Measurements from ENCODE around the gene ZNF169. TPM values are rescaled to one million over a fixed set of nuclear protein-coding genes. Genes with fewer than 3 reads are reported as not detected.
"Not testable (repeated sequence)": the region's sequence is repeated elsewhere in the genome, so short reads cannot be mapped to it uniquely, and the experiment has no call there.

Gene ZNF169
- polyA plus RNA-seq, 1 donor from 2014 or later = 8.3 TPM

GRCh38 chr9:94322342-94322940, 63.3 kb downstream of the ZNF169 start:
- not testable (repeated sequence) for H3F3A ChIP-seq (ENCODE audit: insufficient read depth, low read length, poor library complexity, severe bottlenecking); H3K36me3 ChIP-seq (ENCODE audit: insufficient read depth, low read length); H3K9me3 ChIP-seq (ENCODE audit: low read length); H3K4me3 ChIP-seq (ENCODE audit: low read length); H3K4me2 ChIP-seq (ENCODE audit: low read length); H3K27me3 ChIP-seq (ENCODE audit: insufficient read depth, low read depth, low read length); H3K79me2 ChIP-seq (replicated peaks; ENCODE audit: insufficient read depth, low read length); H2AFZ ChIP-seq (ENCODE audit: low read depth, low read length); H4K20me1 ChIP-seq (ENCODE audit: insufficient read depth); H3K9me2 ChIP-seq (ENCODE audit: insufficient read depth, low read length); H3K9ac ChIP-seq (ENCODE audit: low read length); H3K27ac ChIP-seq (ENCODE audit: low read length)

GRCh38 chr9:94323153-94323798, 64.2 kb downstream of the ZNF169 start:
- H3K36me3 ChIP-seq (ENCODE audit: insufficient read depth, low read length); H3K27me3 ChIP-seq (ENCODE audit: insufficient read depth, low read depth, low read length); H3K9ac ChIP-seq (ENCODE audit: low read length); H3K27ac ChIP-seq (ENCODE audit: low read length); H3K4me2 ChIP-seq (ENCODE audit: low read length); H3F3A ChIP-seq (ENCODE audit: insufficient read depth, low read length, poor library complexity, severe bottlenecking); H3K9me2 ChIP-seq (ENCODE audit: insufficient read depth, low read length); H2AFZ ChIP-seq (ENCODE audit: low read depth, low read length); H3K9me3 ChIP-seq (ENCODE audit: low read length); H4K20me1 ChIP-seq (ENCODE audit: insufficient read depth); H3K79me2 ChIP-seq (replicated peaks; ENCODE audit: insufficient read depth, low read length); H3K4me3 ChIP-seq (ENCODE audit: low read length): not testable (repeated sequence)

- not testable (repeated sequence) for H3K9ac ChIP-seq (ENCODE audit: low read length); H2AFZ ChIP-seq (ENCODE audit: low read depth, low read length); H3K4me3 ChIP-seq (ENCODE audit: low read length); H3K9me2 ChIP-seq (ENCODE audit: insufficient read depth, low read length); H3K27me3 ChIP-seq (ENCODE audit: insufficient read depth, low read depth, low read length); H3K27ac ChIP-seq (ENCODE audit: low read length); H3K36me3 ChIP-seq (ENCODE audit: insufficient read depth, low read length); H3K4me2 ChIP-seq (ENCODE audit: low read length); H3K9me3 ChIP-seq (ENCODE audit: low read length); H3F3A ChIP-seq (ENCODE audit: insufficient read depth, low read length, poor library complexity, severe bottlenecking); H4K20me1 ChIP-seq (ENCODE audit: insufficient read depth); H3K79me2 ChIP-seq (replicated peaks; ENCODE audit: insufficient read depth, low read length)
Measured at GRCh38 chr9:94325583-94325982, 66.5 kb downstream of the ZNF169 start.

GRCh38 chr9:94328544-94328943, 69.4 kb downstream of the ZNF169 start, which contains the start of gene NUTM2F:
Gene NUTM2F (minus strand): TSS chr9:94328644. CDS start chr9:94328623, 21 bp downstream.
- H3K79me2 ChIP-seq (replicated peaks; ENCODE audit: insufficient read depth, low read length); H3K36me3 ChIP-seq (ENCODE audit: insufficient read depth, low read length); H3K9ac ChIP-seq (ENCODE audit: low read length); H3F3A ChIP-seq (ENCODE audit: insufficient read depth, low read length, poor library complexity, severe bottlenecking); H3K9me3 ChIP-seq (ENCODE audit: low read length); H4K20me1 ChIP-seq (ENCODE audit: insufficient read depth); H3K27me3 ChIP-seq (ENCODE audit: insufficient read depth, low read depth, low read length); H3K27ac ChIP-seq (ENCODE audit: low read length); H2AFZ ChIP-seq (ENCODE audit: low read depth, low read length); H3K4me3 ChIP-seq (ENCODE audit: low read length); H3K4me2 ChIP-seq (ENCODE audit: low read length); H3K9me2 ChIP-seq (ENCODE audit: insufficient read depth, low read length): not testable (repeated sequence)

GRCh38 chr9:94336445-94336844, 77.3 kb downstream of the ZNF169 start:
- not testable (repeated sequence) for H3K9me3 ChIP-seq (ENCODE audit: low read length); H3K4me2 ChIP-seq (ENCODE audit: low read length); H4K20me1 ChIP-seq (ENCODE audit: insufficient read depth)

GRCh38 chr9:94338723-94339122, 79.6 kb downstream of the ZNF169 start:
- not testable (repeated sequence) for H3K4me2 ChIP-seq (ENCODE audit: low read length); H3K79me2 ChIP-seq (replicated peaks; ENCODE audit: insufficient read depth, low read length); H3K36me3 ChIP-seq (ENCODE audit: insufficient read depth, low read length)

More at GRCh38 chr9:94336445-94336844, 77.3 kb downstream of the ZNF169 start:
- H3K4me3 ChIP-seq (ENCODE audit: low read length); H3K79me2 ChIP-seq (replicated peaks; ENCODE audit: insufficient read depth, low read length); H3K9me2 ChIP-seq (ENCODE audit: insufficient read depth, low read length); H3K36me3 ChIP-seq (ENCODE audit: insufficient read depth, low read length); H3K27me3 ChIP-seq (ENCODE audit: insufficient read depth, low read depth, low read length); H3F3A ChIP-seq (ENCODE audit: insufficient read depth, low read length, poor library complexity, severe bottlenecking); H3K27ac ChIP-seq (ENCODE audit: low read length); H2AFZ ChIP-seq (ENCODE audit: low read depth, low read length); H3K9ac ChIP-seq (ENCODE audit: low read length): not testable (repeated sequence)

GRCh38 chr9:94339657-94340056, 80.6 kb downstream of the ZNF169 start:
- H4K20me1 ChIP-seq (ENCODE audit: insufficient read depth); H3K4me3 ChIP-seq (ENCODE audit: low read length); H2AFZ ChIP-seq (ENCODE audit: low read depth, low read length); H3K36me3 ChIP-seq (ENCODE audit: insufficient read depth, low read length); H3K4me2 ChIP-seq (ENCODE audit: low read length); H3K9me3 ChIP-seq (ENCODE audit: low read length); H3K9me2 ChIP-seq (ENCODE audit: insufficient read depth, low read length); H3K27me3 ChIP-seq (ENCODE audit: insufficient read depth, low read depth, low read length); H3K9ac ChIP-seq (ENCODE audit: low read length); H3F3A ChIP-seq (ENCODE audit: insufficient read depth, low read length, poor library complexity, severe bottlenecking); H3K79me2 ChIP-seq (replicated peaks; ENCODE audit: insufficient read depth, low read length); H3K27ac ChIP-seq (ENCODE audit: low read length): not testable (repeated sequence)

More at GRCh38 chr9:94338723-94339122, 79.6 kb downstream of the ZNF169 start:
- not testable (repeated sequence) for H3K9ac ChIP-seq (ENCODE audit: low read length); H3K27me3 ChIP-seq (ENCODE audit: insufficient read depth, low read depth, low read length); H4K20me1 ChIP-seq (ENCODE audit: insufficient read depth); H3K27ac ChIP-seq (ENCODE audit: low read length); H3K9me2 ChIP-seq (ENCODE audit: insufficient read depth, low read length); H3K4me3 ChIP-seq (ENCODE audit: low read length); H3K9me3 ChIP-seq (ENCODE audit: low read length); H3F3A ChIP-seq (ENCODE audit: insufficient read depth, low read length, poor library complexity, severe bottlenecking); H2AFZ ChIP-seq (ENCODE audit: low read depth, low read length)

GRCh38 chr9:94340750-94341149, 81.7 kb downstream of the ZNF169 start:
- not testable (repeated sequence) for H3K27ac ChIP-seq (ENCODE audit: low read length); H3K79me2 ChIP-seq (replicated peaks; ENCODE audit: insufficient read depth, low read length); H4K20me1 ChIP-seq (ENCODE audit: insufficient read depth); H3K4me3 ChIP-seq (ENCODE audit: low read length); H3K4me2 ChIP-seq (ENCODE audit: low read length); H3K9me2 ChIP-seq (ENCODE audit: insufficient read depth, low read length); H2AFZ ChIP-seq (ENCODE audit: low read depth, low read length); H3K27me3 ChIP-seq (ENCODE audit: insufficient read depth, low read depth, low read length); H3K9me3 ChIP-seq (ENCODE audit: low read length); H3F3A ChIP-seq (ENCODE audit: insufficient read depth, low read length, poor library complexity, severe bottlenecking); H3K36me3 ChIP-seq (ENCODE audit: insufficient read depth, low read length); H3K9ac ChIP-seq (ENCODE audit: low read length)

All from neural cell (in vitro differentiated cells).